Neural cell (in vitro differentiated cells): Measurements from ENCODE around the gene CCNY. TPM values are rescaled to one million over a fixed set of nuclear protein-coding genes. Genes with fewer than 3 reads are reported as not detected.

Experiments
- H2AFZ ChIP-seq: fragments of 200-600, 300-800 bp; sonication (generic), shearing (Covaris generic); 2 replicates; pipeline ENCODE4 v1.6.0; 2014; ENCODE audit warnings: low read depth, mild to moderate bottlenecking, antibody characterized with exemption, low read length, moderate library complexity
- H3F3A ChIP-seq: fragments of 200-600 bp; shearing (Covaris generic); 2 replicates; pipeline ENCODE4 v1.6.1; 2016; ENCODE audit warnings: mild to moderate bottlenecking, moderate library complexity, mixed read lengths, antibody characterized with exemption, low read length; ENCODE audit not compliant: insufficient read depth, poor library complexity, severe bottlenecking
- H3K27ac ChIP-seq: fragments of 200-600, 300-800 bp; sonication (generic), shearing (Covaris generic); 2 replicates; pipeline ENCODE4 v1.5.1; 2014; ENCODE audit warnings: mild to moderate bottlenecking, low read length, moderate library complexity
- H3K27me3 ChIP-seq: fragments of 300-800, 200-600 bp; sonication (generic), shearing (Covaris generic); 2 replicates; pipeline ENCODE4 v1.6.0; 2014; ENCODE audit warnings: mild to moderate bottlenecking, low read depth, low read length, moderate library complexity; ENCODE audit not compliant: insufficient read depth
- H3K36me3 ChIP-seq: fragments of 300-800, 200-600 bp; sonication (generic), shearing (Covaris generic); 2 replicates; pipeline ENCODE4 v1.5.1; 2014; ENCODE audit warnings: mild to moderate bottlenecking, antibody characterized with exemption, low read length, moderate library complexity; ENCODE audit not compliant: insufficient read depth
- H3K4me2 ChIP-seq: fragments of 300-800, 200-600 bp; sonication (generic), shearing (Covaris generic); 2 replicates; pipeline ENCODE4 v1.6.0; 2014; ENCODE audit warnings: mild to moderate bottlenecking, low read length
- H3K4me3 ChIP-seq: fragments of 300-800, 200-600 bp; sonication (generic), shearing (Covaris generic); 2 replicates; pipeline ENCODE4 v1.5.1; 2014; ENCODE audit warnings: mild to moderate bottlenecking, low read length, moderate library complexity
- H3K79me2 ChIP-seq: fragments of 200-600 bp; shearing (Covaris generic); replicated peaks from 2 replicates; pipeline ENCODE4 v1.6.0; 2014; ENCODE audit warnings: mild to moderate bottlenecking, low read length, moderate library complexity; ENCODE audit not compliant: insufficient read depth
- H3K9ac ChIP-seq: fragments of 300-800, 200-600 bp; sonication (generic), shearing (Covaris generic); 2 replicates; pipeline ENCODE4 v1.6.1; 2016; ENCODE audit warnings: mild to moderate bottlenecking, low read length, mixed read lengths
- H3K9me2 ChIP-seq: fragments of 200-600 bp; shearing (Covaris generic); 2 replicates; pipeline ENCODE4 v1.6.1; 2016; ENCODE audit warnings: mild to moderate bottlenecking, low read length, mixed read lengths; ENCODE audit not compliant: insufficient read depth
- H3K9me3 ChIP-seq: fragments of 200-600, 300-800 bp; sonication (generic), shearing (Covaris generic); 2 replicates; pipeline ENCODE4 v1.6.1; 2016; ENCODE audit warnings: mild to moderate bottlenecking, mixed run types, low read length, moderate library complexity, mixed read lengths
- H4K20me1 ChIP-seq: fragments of 200-600 bp; shearing (Covaris generic); 2 replicates; pipeline ENCODE4 v1.6.1; 2016; ENCODE audit warnings: mild to moderate bottlenecking, mixed run types; ENCODE audit not compliant: insufficient read depth
- EP300 ChIP-seq: fragments of 450-650 bp; conservative IDR thresholded peaks from 2 replicates; pipeline ENCODE4 v1.6.1; 2014; ENCODE audit warnings: antibody characterized with exemption, mild to moderate bottlenecking, moderate library complexity; ENCODE audit not compliant: poor library complexity, severe bottlenecking
- EZH2 ChIP-seq: fragments of 200-600, 300-800 bp; shearing (Covaris generic), sonication (generic); IDR thresholded peaks from 2 replicates; pipeline ENCODE4 v1.6.1; 2014; ENCODE audit warnings: antibody characterized with exemption, low read length, borderline replicate concordance, mild to moderate bottlenecking; ENCODE audit not compliant: insufficient read depth, poor library complexity, severe bottlenecking
- MXI1 ChIP-seq: fragments of 450-650 bp; conservative IDR thresholded peaks from 2 replicates; pipeline ENCODE4 v1.6.1; 2014; ENCODE audit warnings: antibody characterized with exemption, mild to moderate bottlenecking; ENCODE audit not compliant: poor library complexity, severe bottlenecking
- POLR2AphosphoS5 ChIP-seq: IDR thresholded peaks from 2 replicates; pipeline ENCODE4 v1.6.1; 2012
- RAD21 ChIP-seq: fragments of 450-650 bp; conservative IDR thresholded peaks from 2 replicates; pipeline ENCODE4 v1.6.1; 2014; ENCODE audit warnings: antibody characterized with exemption, mild to moderate bottlenecking, moderate library complexity
- SMC3 ChIP-seq: fragments of 450-650 bp; conservative IDR thresholded peaks from 2 replicates; pipeline ENCODE4 v1.6.1; 2014; ENCODE audit warnings: antibody characterized with exemption, mild to moderate bottlenecking, moderate library complexity; ENCODE audit not compliant: poor library complexity
- TAF1 ChIP-seq: IDR thresholded peaks from 2 replicates; pipeline ENCODE4 v1.6.1; 2012; ENCODE audit warnings: low read depth
- polyA plus RNA-seq: library from polyadenylated mRNA; depleted of rRNA; stranded (reverse); fragments of >200 nt; gene quantifications from 2 replicates; pipeline ENCODE4 v1.2.3, GENCODE V29; 2014
- TF ChIP-seq, protein P1 (sequence below): IDR thresholded peaks from 2 replicates; pipeline ENCODE4 v1.6.1; 2012; ENCODE audit warnings: borderline replicate concordance
- TF ChIP-seq, protein P2 (sequence below): fragments of 450-650 bp; IDR thresholded peaks from 2 replicates; pipeline ENCODE4 v1.5.1; 2014; ENCODE audit warnings: antibody characterized with exemption, mild to moderate bottlenecking, moderate library complexity; ENCODE audit not compliant: poor library complexity, severe bottlenecking

Gene CCNY
- polyA plus RNA-seq, 1 donor from 2014 or later: 36.4 TPM

GRCh38 chr10:35612385-35613106 is 276.2 kb downstream of the CCNY start:
- H3K9me2 ChIP-seq: no peaks in the 10 kb centered on the region
- no peak overlapping the region for H3K9ac ChIP-seq
- no peaks in the 10 kb centered on the region for H3K36me3 ChIP-seq
- no peak overlapping the region for H3K4me2 ChIP-seq
- H3F3A ChIP-seq: no peaks in the 10 kb centered on the region
- TF ChIP-seq MXI1 (no peak), EZH2 (no peak), EP300 (no peak), SMC3 (no peak), POLR2AphosphoS5 (no peak), RAD21 (no peak), TAF1 (no peak)
- TF ChIP-seq, protein P1, sequence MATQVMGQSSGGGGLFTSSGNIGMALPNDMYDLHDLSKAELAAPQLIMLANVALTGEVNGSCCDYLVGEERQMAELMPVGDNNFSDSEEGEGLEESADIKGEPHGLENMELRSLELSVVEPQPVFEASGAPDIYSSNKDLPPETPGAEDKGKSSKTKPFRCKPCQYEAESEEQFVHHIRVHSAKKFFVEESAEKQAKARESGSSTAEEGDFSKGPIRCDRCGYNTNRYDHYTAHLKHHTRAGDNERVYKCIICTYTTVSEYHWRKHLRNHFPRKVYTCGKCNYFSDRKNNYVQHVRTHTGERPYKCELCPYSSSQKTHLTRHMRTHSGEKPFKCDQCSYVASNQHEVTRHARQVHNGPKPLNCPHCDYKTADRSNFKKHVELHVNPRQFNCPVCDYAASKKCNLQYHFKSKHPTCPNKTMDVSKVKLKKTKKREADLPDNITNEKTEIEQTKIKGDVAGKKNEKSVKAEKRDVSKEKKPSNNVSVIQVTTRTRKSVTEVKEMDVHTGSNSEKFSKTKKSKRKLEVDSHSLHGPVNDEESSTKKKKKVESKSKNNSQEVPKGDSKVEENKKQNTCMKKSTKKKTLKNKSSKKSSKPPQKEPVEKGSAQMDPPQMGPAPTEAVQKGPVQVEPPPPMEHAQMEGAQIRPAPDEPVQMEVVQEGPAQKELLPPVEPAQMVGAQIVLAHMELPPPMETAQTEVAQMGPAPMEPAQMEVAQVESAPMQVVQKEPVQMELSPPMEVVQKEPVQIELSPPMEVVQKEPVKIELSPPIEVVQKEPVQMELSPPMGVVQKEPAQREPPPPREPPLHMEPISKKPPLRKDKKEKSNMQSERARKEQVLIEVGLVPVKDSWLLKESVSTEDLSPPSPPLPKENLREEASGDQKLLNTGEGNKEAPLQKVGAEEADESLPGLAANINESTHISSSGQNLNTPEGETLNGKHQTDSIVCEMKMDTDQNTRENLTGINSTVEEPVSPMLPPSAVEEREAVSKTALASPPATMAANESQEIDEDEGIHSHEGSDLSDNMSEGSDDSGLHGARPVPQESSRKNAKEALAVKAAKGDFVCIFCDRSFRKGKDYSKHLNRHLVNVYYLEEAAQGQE: no peak
- TF ChIP-seq, protein P2, sequence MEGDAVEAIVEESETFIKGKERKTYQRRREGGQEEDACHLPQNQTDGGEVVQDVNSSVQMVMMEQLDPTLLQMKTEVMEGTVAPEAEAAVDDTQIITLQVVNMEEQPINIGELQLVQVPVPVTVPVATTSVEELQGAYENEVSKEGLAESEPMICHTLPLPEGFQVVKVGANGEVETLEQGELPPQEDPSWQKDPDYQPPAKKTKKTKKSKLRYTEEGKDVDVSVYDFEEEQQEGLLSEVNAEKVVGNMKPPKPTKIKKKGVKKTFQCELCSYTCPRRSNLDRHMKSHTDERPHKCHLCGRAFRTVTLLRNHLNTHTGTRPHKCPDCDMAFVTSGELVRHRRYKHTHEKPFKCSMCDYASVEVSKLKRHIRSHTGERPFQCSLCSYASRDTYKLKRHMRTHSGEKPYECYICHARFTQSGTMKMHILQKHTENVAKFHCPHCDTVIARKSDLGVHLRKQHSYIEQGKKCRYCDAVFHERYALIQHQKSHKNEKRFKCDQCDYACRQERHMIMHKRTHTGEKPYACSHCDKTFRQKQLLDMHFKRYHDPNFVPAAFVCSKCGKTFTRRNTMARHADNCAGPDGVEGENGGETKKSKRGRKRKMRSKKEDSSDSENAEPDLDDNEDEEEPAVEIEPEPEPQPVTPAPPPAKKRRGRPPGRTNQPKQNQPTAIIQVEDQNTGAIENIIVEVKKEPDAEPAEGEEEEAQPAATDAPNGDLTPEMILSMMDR: no peak
- no peaks in the 10 kb centered on the region for H4K20me1 ChIP-seq
- H3K79me2 ChIP-seq: no peaks in the 10 kb centered on the region
- no peak overlapping the region for H3K27ac ChIP-seq
- H3K9me3 ChIP-seq: no peaks in the 10 kb centered on the region
- no peak overlapping the region for H2AFZ ChIP-seq
- H3K4me3 ChIP-seq: no peak overlapping the region
- no peaks in the 10 kb centered on the region for H3K27me3 ChIP-seq

GRCh38 chr10:35613107-35613440 is 276.8 kb downstream of the CCNY start:
- TF ChIP-seq, protein P1: no peak
- no peak for TF ChIP-seq TAF1
- no peak for TF ChIP-seq EZH2
- TF ChIP-seq, protein P2: no peak
- TF ChIP-seq MXI1: no peak
- TF ChIP-seq EP300: no peak
- no peak for TF ChIP-seq POLR2AphosphoS5
- TF ChIP-seq SMC3: no peak
- TF ChIP-seq RAD21: no peak
- Histone ChIP-seq H3K36me3 (no peaks in the 10 kb centered on the region), H3K9ac (no peak overlapping the region), H3K27me3 (no peaks in the 10 kb centered on the region), H3K4me2 (no peak overlapping the region), H3K27ac (no peak overlapping the region), H3K79me2 (no peaks in the 10 kb centered on the region), H3K9me3 (no peaks in the 10 kb centered on the region), H3F3A (no peaks in the 10 kb centered on the region), H4K20me1 (no peaks in the 10 kb centered on the region), H3K4me3 (no peak overlapping the region), H2AFZ (no peak overlapping the region), H3K9me2 (no peaks in the 10 kb centered on the region)
